Vagina (tissue), 2 donors: Measurements from ENCODE around the gene NAMPT.

Experiments used
- CTCF ChIP-seq, 3 experiments: fragments of 450-650 bp in 2 of 3; fragments of 200-600 bp in 1 of 3; sonication (generic) in 1 of 3; IDR thresholded peaks; one replicate each; pipeline ENCODE4 v1.5.1; 2017 to 2019; ENCODE audit warnings: antibody characterized with exemption in 3 of 3, mild to moderate bottlenecking in 2 of 3, moderate library complexity in 2 of 3
- POLR2A ChIP-seq, 2 donors: fragments of 450-650 bp; IDR thresholded peaks; one replicate each; pipeline ENCODE4 v1.6.1; 2017; ENCODE audit warnings: antibody characterized with exemption in 2 of 2, mild to moderate bottlenecking in 2 of 2, moderate library complexity in 2 of 2

GRCh38 chr7:106281585-106282318 is 3.0 kb downstream of the NAMPT start:
- TF ChIP-seq CTCF (IDR thresholded peaks at IDR 0.05) = no peak
- TF ChIP-seq POLR2A (IDR thresholded peaks at IDR 0.05) = no peak
